GM18868 (cell line): Measurements from ENCODE around the gene PTPN13.

Experiments
- ATAC-seq: cut with Tn5 transposase; IDR thresholded peaks from one replicate; pipeline ENCODE4 v1.9.1; 2021; ENCODE audit warnings: mild to moderate bottlenecking, moderate library complexity; ENCODE audit not compliant: unreplicated experiment

PTPN13 gene

DNA sequence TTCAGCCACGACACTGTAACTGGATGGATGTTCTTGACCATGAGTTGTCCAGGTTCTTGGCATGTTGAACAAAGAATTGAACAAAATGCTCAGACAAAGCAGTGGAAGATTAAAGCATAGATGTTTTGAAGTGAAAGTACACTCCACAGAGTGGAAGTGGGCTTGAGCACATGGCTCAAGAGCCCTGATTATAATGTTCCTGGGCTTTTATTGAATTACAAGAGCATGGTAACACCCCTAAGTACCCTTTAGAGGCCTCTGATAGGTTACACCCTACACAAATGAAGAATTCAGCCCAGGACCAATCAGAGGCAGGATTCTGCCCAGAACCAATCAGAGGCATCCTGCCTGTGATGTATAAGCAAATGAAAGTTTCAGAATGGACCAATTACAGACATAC, 221.5 kb downstream of the PTPN13 start:
- ATAC-seq: no peak

DNA sequence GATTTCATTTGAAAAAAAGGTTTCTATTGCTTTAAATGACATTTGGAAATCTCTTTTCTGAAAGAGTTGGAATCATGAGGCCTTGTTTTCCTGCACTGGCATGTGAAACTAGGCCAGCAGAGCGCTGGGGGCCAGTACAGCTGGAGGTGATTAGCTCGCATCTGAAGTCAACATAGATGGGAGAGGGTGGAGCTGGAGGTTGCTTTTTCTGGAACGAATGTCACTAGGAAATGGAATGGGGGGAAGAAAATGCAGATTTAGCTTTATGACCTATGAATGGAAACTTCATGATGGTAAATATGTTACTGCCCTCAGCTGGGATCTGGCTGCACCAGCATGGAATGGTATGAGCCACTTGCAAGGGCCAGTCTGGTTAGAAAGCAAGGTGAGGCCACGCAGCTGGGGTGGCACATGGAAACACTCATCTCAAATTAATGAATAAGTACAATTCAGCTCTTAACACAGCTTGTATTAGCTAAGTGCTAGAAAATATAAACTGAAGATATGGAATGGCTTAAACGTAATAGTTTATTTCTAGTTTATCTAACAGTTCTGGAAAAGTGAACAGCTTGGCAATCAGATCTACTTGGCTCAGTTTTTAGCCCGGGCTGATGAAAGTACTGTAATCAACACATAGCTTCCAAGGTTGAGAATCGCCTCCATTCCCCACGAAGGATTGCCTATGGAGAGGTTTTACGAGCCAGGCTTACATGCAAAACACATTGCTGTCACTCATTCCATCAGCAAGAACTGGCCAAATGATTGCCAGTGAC, 222.6 kb downstream of the PTPN13 start:
- ATAC-seq: no peak

DNA sequence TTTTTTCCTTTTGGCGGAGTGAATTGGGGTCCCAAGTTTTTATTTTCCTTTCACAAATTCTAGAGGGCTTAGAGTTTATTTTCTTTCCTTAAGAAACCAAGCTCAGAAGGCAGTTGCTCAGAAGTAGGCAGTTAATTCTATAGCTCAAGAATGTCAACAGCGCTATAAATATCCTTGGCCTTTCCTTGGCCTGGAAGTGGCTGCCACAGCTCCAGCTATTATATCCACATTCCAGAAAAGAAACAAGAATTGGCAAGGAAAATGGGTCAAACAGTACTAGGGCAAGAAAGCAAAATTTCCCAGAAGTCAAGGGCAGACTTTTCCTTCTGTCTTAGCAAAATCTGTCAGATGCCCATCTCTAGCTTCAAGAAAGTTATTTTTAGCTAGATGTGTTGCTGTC, 224.1 kb downstream of the PTPN13 start:
- ATAC-seq: no peak

DNA sequence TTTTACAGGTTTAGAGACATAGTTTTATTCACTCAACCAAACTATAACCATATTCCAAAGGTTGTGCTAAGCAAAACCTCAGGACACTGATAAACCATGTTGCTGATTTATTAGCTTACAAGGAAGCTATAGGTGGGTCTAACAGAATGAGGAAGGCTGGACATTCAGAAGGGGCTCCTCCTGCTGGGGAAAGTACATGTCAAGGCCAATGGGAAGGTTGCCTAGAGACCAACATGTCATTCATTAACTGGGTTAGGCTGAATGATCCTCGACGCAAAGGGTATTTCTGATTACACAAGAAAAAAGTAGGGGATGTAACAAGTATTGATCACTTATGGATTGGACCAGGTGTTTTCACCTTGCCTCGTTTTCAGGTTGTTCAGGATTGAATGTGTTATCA, 224.7 kb downstream of the PTPN13 start:
- ATAC-seq: no peak

DNA sequence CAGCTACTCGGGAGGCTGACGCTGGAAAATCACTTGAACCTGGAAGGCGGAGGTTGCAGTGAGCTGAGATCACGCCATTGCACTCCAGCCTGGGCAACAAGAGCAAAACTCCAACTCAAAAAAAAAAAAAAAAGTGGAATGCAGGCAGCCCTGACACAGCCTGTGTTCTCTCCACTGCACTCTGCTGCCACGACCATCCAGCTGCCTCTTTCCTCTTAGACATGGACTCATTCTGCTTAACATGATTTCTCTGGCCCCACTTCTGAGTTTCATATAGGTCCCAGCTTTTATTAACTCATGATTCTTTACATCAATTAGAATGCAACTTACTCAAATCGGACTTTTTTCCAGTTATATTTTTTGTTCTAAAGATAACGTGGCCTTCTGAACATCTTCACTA, 225.4 kb downstream of the PTPN13 start:
- no peak for ATAC-seq

DNA sequence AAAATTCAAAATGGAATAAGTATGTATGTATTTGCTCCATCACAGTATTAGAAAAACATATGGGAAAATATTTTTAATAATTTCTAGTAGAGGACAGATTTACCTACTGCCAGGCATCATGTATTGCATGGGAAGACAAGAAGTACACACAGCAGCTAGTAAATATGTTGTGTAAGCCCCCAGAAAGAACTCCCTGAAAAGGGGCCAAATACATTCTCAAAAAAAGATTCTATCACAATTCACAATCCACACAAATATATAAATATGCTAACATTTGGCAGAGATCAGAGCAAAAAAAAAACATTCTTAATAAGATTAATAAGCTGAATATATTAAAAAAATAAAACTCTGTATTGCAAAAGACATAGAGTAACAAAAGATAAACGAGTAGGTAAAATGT, 227.0 kb downstream of the PTPN13 start:
- no peak for ATAC-seq

DNA sequence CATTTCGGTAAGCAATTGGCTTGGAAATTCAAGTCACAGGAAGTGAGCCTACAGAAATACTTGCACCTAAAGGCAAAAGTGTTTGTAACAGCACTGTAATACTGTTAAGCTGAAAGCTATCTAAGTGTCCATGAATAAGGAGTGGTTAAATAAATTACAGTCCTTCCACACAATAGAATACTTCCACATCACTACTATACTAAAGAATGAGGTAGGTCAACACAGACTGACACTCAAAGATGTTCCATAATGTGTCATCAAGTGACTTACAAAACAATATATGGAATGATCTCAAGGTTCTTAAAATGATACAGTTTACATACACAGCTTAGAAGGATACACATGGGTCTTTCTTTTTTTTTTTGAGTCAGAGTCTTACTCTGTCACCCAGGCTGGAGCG, 228.0 kb downstream of the PTPN13 start:
- ATAC-seq: no peak

DNA sequence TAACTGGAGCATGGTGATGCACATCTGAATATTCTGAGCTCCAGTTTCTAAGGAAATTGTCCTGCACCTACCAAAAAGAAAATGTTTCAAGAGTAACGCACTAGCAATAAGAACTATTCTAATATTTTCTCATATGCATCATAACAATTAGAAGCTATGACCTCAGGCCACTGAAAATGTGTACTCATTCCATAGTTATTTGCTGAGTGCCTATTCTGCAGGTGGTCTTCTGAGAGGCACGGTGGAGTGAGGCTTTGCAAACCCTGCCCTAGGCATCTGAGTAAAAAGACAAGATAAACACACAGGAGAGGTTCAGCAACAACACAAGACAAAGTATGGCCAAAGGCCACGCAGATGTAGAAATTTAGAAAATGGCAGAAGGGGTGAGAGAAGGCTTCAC, 231.4 kb downstream of the PTPN13 start:
- no peak for ATAC-seq

DNA sequence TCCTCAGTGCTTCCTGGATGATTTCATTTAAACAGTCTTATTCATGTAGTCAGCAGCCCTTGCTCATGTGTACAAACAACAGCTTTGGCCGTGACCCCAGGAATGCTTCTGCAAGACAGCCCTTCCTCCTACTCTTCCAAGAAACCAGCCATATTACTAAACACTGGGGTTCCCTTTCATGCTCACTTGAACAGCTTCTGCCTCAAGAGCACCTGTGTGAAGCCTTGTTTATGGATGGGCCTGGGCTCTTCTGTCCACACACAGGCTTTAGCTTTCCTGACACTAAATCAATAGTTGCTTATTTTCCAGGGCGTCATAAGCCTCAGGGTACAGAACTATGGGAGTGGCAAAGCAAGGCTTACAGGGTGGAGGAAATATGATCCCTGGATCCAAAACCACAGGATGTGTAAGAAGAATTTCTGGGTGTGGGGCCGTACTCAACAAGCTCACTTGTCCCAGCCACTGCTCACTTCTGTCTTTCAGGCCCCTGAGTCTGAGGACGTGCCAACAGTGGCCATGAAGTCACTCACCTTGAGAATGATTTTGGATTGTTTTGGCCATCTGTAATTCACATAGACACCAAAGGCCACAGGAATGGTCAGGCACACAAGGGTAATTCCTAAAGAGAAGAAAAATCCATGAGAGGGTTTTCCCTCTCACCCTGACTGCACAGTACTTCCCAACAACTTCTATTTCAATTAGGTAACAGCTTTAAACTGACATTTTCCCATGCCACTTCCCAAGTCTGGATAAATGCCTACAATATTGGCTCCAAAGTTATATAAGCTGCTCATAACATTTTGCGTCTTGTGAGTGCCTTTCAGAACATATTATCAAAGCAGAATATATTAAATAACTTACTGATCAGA, 237.4 kb downstream of the PTPN13 start:
- no peak for ATAC-seq

DNA sequence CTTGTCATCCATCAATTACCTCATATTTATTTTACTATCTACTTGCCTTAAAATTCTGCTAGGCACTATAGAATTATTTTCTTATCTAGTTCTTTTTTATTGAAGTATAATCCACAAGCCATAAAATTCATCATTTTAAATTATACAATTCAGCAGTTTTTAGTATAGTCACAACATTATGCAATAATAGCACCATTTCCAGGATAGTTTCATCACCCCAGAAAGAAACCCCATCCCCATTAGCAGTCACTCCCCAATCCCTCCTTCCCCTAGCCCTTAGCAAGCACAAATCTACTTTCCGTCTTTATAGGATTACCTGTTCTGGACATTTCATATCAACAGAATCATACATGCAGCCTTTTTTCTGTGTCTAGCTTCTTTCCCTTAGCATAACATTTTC, 239.5 kb downstream of the PTPN13 start:
- ATAC-seq: no peak

DNA sequence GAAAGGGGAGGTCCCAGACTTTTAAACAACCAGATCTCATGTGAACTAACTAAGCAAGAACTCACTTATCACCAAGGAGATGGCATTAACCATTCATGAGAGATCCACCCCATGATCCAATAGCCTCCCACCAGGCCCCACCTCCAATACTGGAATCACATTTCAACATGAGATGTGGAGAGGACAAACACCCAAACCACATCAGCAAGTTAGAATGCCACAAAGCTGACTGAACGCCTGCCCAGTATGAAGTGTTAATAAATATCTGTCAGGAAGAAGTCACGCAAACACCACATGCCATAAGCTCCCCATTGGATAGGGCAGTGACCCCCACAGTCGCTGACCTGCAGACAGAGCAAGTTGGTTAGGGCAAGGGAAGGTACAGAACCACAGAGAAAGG, 240.8 kb downstream of the PTPN13 start:
- no peak for ATAC-seq

DNA sequence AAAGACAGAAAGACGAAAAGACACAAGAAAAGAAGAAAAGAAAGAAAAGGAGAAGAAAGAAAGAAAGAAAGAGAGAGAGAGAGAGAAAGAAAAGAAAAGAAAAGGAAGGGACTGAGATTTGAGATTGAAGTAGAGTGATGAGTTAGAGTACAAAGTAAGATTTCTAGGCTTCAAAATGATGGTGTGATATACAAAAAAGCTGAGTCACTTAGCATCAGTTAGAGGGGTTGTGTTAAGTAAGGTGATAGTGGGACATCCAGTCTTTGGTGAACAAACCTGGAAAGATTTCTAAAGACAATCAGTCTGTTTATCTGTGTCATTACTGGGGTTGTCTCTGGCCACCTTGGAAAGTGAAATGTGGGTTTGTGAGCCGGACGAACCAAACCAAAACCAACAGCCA, 241.6 kb downstream of the PTPN13 start:
- ATAC-seq: no peak

DNA sequence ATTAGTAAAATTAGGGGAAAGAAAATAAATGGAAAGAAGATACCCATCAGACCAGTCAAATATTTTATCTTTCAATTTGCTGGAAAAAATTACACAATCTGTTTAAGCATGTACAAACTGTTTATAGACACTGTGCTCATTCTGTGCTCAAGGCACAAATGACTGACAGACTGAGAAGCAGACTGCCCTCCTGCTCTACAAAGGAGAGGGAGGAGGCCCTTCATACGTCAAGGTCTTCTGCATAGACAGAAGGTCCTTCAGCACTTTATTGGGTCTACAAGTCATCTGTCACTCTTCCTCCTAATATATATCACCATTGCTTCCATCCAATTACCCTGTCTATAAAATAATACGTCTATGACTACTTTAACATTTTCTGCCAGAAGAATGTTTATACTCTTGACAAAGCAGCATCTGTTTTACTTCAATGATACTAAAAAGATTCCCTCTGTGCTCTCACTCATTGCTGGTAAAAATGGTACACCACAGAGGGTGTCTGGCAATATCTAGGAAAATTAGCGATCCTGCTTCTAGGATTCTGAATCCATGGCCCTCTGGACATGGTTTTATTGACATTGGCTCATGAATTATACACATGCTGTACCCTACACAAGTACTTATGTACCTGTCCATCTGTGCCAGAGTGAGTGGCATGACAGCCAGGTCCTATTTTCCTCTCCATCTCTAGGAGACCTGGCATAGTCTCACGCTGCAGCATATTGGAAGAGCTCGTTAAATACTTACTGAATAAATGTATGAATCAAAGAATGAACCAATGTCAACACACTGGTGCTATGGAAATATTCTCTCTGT, 243.8 kb downstream of the PTPN13 start:
- ATAC-seq: no peak

DNA sequence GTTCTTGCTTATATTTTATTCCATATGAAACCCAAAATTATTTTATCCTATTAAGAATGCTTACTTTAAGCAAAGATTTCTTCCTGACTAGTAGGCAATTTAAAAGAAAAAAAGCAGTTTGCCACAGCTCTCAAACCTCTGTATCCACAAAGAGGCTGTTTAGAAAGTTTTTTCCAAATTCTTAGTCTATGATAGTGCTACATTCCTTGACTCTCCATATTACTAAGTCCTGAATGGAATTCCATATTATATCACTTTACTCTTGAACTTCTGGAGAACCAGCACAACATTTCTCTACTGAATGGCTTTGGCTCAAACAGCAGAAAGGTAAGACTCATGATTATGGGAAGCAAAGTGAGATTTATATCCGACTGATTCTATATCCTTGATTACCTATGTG, 246.7 kb downstream of the PTPN13 start:
- no peak for ATAC-seq

DNA sequence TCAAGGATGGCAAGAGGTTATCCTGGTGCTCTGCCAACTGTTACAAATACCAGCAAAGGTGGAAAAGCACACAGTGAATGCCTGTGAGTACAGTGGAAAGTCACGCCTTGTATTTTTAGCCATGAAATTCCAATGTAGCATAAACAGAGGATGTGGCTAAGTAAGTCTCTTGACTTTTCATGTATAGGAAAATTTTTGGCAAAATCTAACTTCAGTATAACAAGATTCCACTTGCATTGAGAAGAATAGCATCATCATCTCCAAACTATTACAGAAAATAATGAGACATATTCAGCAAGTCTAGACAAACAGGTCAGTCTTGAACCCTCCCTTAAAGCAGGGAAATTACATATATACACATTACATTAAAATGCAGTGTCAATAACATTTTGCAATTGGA, 247.2 kb downstream of the PTPN13 start:
- ATAC-seq: no peak

DNA sequence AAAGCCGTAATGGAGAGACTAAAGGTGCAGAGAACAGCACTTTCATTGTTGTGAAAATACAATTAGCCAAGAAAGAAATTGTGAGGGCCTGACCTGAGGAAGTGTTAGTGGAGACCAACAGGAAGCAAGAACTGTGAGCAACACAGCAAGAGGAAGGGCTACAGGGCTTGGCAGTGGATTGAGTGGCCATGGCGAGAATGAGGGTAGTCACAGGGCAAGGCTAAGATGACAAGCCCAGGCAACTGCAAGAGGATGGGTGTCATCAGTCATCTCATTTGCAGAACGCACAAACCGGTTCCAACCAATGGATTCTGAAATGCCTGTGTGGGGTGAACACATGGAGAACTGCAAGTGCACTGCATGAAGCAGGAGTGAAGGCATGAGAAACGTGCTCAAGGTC, 251.5 kb downstream of the PTPN13 start:
- no peak for ATAC-seq

DNA sequence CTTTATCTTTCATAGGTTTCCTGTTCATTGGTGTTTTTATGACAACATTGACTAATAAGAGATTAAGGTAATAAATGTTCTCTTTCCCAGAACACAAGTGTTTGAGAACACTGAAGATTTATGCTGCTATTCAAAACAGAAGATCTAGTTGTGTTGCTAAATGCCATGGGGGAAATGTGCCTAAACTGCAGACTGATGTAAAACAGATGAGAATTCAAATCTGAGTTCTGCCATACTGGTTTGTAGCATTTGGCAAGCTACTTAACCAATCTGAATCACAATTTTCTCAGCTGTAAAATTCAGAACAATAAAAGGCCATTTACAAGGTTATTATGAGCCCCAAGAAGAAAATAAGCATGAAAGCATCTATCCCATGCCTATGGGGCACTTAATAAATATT, 252.8 kb downstream of the PTPN13 start:
- ATAC-seq: no peak

DNA sequence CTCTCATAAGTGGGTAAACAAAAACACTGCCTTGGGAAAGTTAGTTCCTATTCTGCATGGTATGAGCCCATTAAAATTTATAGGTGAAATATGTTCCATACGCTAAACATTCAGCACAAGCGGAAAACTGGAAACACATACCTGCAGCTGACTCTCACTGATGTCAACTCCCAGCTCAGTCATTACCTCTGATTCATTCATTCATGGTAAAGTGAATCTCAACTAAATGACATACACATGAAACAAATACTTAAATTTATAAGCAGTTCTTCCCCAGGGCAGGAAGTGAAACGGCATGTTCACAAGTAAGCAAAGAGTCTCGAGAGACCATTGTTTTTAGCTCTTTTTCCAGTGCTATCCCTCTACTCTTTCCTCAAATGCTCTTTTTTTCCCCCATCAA, 253.5 kb downstream of the PTPN13 start:
- no peak for ATAC-seq

DNA sequence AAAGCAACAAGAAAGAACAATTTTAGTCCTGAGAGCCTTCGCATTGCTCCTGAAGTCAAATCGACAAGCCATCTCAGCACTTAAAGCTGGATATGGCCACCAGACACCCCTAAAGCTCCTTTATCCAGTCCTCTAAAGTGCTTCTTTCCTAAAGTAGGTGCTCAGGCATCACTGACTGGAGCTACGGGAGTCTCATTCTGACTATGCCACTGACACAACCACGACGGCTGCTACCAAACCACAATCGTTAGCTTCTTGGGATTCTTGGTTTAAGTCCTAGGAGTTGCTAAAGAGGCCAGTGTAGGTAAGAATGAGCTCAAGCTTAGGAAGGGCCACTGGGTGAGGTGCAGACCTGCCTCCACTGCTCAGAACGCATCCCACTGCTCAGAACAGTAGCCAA, 254.0 kb downstream of the PTPN13 start:
- no peak for ATAC-seq

DNA sequence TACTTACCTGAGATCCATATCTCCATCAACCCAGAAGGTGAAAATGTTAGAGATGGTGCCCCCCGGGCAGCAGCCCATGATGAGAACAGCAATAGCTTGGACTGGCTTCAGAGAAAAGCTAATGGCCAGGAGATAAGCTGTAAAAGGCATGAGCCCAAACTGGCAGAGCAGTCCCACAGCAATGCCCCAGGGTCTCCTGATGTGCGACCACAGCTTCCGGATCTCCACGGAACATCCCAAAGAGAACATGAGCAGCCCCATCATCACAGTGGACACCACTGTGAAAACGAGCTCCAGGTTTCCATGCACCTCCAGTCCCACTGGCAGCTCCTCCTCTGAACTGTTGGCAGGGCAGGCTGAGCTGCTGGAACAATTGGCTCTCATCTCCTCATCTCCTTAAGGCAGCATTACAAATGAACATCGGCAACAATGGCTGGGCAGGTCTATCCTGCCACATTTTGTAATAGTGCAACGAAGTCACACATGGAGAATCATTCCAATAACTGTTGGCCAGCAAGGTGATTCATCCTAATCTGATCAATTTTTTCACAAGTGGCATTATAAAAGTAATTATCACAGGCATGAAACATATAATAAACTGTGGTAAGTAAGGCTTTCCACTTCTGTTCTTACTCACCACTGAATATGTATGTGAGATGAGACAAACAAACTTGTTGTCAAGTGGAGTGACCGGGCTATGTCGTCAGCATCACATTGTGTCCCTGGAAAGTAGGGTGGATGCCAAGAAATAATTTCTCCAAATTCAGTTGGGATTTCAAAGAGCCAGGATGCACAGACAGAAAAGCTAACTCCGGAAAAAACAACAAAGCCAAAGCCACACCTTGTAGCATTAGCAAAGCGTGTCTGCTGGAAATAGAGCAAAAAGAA, 254.9 kb downstream of the PTPN13 start, which contains the start of gene SLC10A6:
TSS of gene SLC10A6 (minus strand) at position 653 of the 888 bp plus-strand sequence. CDS start at position 384, 269 bp downstream.
- no peak for ATAC-seq
